NCI-H2196 (cell line): ENCODE data around the gene GPR160.
"Not testable (repeated sequence)": the region's sequence is repeated elsewhere in the genome, so short reads cannot be mapped to it uniquely, and the experiment has no call there.

Experiments used
- DNase-seq: peaks from one replicate; lab custom pipeline; 2025; ENCODE audit not compliant: unreplicated experiment; lab: John Stamatoyannopoulos, UW

Gene GPR160

GRCh38 chr3:170109579-170110293 lies 71.9 kb downstream of the GPR160 start:
- no peak for DNase-seq

- DNase-seq: no peak
Observed at GRCh38 chr3:170111147-170111771, 73.5 kb downstream of the GPR160 start.

GRCh38 chr3:170114165-170114564 lies 76.4 kb downstream of the GPR160 start:
- DNase-seq: not testable (repeated sequence)

GRCh38 chr3:170117134-170117533 lies 79.3 kb downstream of the GPR160 start:
- no peak for DNase-seq

GRCh38 chr3:170128259-170128976 lies 90.6 kb downstream of the GPR160 start:
- DNase-seq: no peak

DNA sequence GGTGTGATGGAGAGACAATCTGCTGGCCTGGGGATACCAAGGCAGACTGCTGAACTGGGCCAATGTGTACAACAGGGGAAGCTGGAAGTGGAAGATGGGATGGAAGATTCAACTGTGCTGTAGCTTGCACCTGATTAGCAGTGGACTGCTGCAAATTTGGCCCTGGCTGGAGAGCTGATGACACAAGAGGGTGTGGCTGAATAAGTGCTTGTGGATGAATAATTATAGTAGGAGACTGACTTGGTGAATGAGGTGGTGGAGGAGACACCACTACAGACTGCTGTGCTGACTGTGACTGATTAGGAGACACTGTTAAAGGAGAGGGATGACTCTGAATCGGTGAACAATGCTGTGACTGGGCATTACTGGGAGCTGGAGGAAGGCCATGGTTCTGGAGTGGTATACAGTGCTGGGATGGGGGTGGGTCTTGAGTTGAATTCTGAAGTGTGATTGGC lies 91.2 kb downstream of the GPR160 start:
- no peak for DNase-seq

DNA sequence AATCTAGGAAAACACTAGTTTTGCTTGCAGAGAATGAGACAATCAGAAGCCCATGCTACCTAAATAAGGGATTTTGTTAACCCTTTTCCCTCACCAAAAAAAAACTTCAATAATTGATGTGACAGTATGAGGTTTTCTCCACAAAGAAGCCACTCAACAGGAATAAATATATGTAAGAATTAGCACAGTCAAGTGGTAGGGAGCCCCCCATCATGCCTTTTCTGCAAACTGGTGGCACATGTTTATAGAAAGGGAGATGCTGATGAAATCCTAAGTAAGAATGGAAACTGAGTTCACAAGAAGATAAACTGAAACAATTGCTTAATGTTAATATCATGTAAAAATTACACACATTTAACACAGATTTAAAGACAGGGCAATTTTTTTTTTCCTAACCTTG lies 92.7 kb downstream of the GPR160 start:
- no peak for DNase-seq

GRCh38 chr3:170132335-170132734 lies 94.5 kb downstream of the GPR160 start:
- DNase-seq: no peak
